ENCODE data around the gene C5.

GRCh38 chr9:121029469-121029868 is 20.6 kb downstream of the C5 start:
- no peak for TF ChIP-seq CTCF (IDR thresholded peaks at IDR 0.05)
- no peak for TF ChIP-seq EZH2phosphoT487 (IDR thresholded peaks at IDR 0.05)
